GM19372 (cell line): ENCODE measurements around the gene LCORL.
"Not testable (repeated sequence)": the region's sequence is repeated elsewhere in the genome, so short reads cannot be mapped to it uniquely, and the experiment has no call there.

Experiments used
- ATAC-seq: cut with Tn5 transposase; IDR thresholded peaks from one replicate; pipeline ENCODE4 v1.9.1; 2021; ENCODE audit warnings: mild to moderate bottlenecking, low read depth, moderate library complexity; ENCODE audit not compliant: unreplicated experiment

LCORL gene

GRCh38 chr4:18020671-18021469 is 685 bp downstream of the LCORL start:
- peak; percentile 14 for ATAC-seq

- ATAC-seq = no peak
These were observed 1.3 kb downstream of the LCORL start for GRCh38 chr4:18020145-18020670.

- no peak for ATAC-seq
These were observed 7.3 kb downstream of the LCORL start for GRCh38 chr4:18014269-18014668.

- ATAC-seq = no peak
These were observed 8.6 kb downstream of the LCORL start for GRCh38 chr4:18012807-18013462.

GRCh38 chr4:18012134-18012806 is 9.3 kb downstream of the LCORL start:
- ATAC-seq = no peak

GRCh38 chr4:18007625-18008024 is 13.9 kb downstream of the LCORL start:
- ATAC-seq = no peak

GRCh38 chr4:18006432-18006831 is 15.1 kb downstream of the LCORL start:
- ATAC-seq = not testable (repeated sequence)

- no peak for ATAC-seq
These were observed 24.4 kb downstream of the LCORL start for GRCh38 chr4:17997129-17997528.

- no peak for ATAC-seq
These were observed 26.4 kb downstream of the LCORL start for GRCh38 chr4:17995165-17995564.

GRCh38 chr4:17985832-17986231 is 35.7 kb downstream of the LCORL start:
- no peak for ATAC-seq

- ATAC-seq = no peak
These were observed 40.5 kb downstream of the LCORL start for GRCh38 chr4:17981063-17981462.

GRCh38 chr4:17968721-17969120 is 52.8 kb downstream of the LCORL start:
- no peak for ATAC-seq

GRCh38 chr4:17967078-17967477 is 54.5 kb downstream of the LCORL start:
- ATAC-seq = no peak

- ATAC-seq = no peak
These were observed 55.2 kb downstream of the LCORL start for GRCh38 chr4:17966312-17966711.

- ATAC-seq = no peak
These were observed 57.0 kb downstream of the LCORL start for GRCh38 chr4:17964576-17964975.

- no peak for ATAC-seq
These were observed 59.4 kb downstream of the LCORL start for GRCh38 chr4:17962171-17962570.

GRCh38 chr4:17961249-17961648 is 60.3 kb downstream of the LCORL start:
- no peak for ATAC-seq

- no peak for ATAC-seq
These were observed 63.4 kb downstream of the LCORL start for GRCh38 chr4:17958181-17958580.

GRCh38 chr4:17957688-17958087 is 63.9 kb downstream of the LCORL start:
- ATAC-seq = no peak

GRCh38 chr4:17956245-17956644 is 65.3 kb downstream of the LCORL start:
- no peak for ATAC-seq

GRCh38 chr4:17945303-17945702 is 76.3 kb downstream of the LCORL start:
- no peak for ATAC-seq
